Esophagus squamous epithelium (tissue), 5 donors: ENCODE results near the gene DEDD. TPM values are rescaled to one million over a fixed set of nuclear protein-coding genes. Genes with fewer than 3 reads are reported as not detected.

ENCODE experiments used
- DNase-seq: peaks from one replicate; lab custom pipeline; 2025; lab: John Stamatoyannopoulos, UW
- H3K27ac ChIP-seq, 4 donors: fragments of 200-600 bp; sonication (generic); one replicate each; pipeline ENCODE4 v1.5.1; 2016 to 2019; ENCODE audit warnings: mild to moderate bottlenecking in 1 of 4
- H3K27me3 ChIP-seq, 4 donors: fragments of 200-600 bp; sonication (generic); 1 replicate in 3 of 4; 2 replicates in 1 of 4; pipeline versions ENCODE4 v1.5.1 to v1.6.0; 2017 to 2021; ENCODE audit warnings: antibody characterized with exemption in 1 of 4
- H3K36me3 ChIP-seq, 3 donors: fragments of 200-600 bp; sonication (generic); one replicate each; pipeline ENCODE4 v1.5.1; 2016 to 2019
- H3K4me1 ChIP-seq, 3 donors: fragments of 200-600 bp; sonication (generic); one replicate each; pipeline ENCODE4 v1.5.1; 2017 to 2019
- H3K4me3 ChIP-seq, 4 donors: fragments of 200-600 bp; sonication (generic); 1 replicate in 3 of 4; 2 replicates in 1 of 4; pipeline ENCODE4 v1.5.1; 2016 to 2019; ENCODE audit warnings: mild to moderate bottlenecking in 2 of 4, moderate library complexity in 1 of 4
- H3K9me3 ChIP-seq, 3 donors: fragments of 200-600 bp; sonication (generic); one replicate each; pipeline ENCODE4 v1.5.1; 2016 to 2019
- POLR2A ChIP-seq, 4 donors: fragments of 450-650 bp; IDR thresholded peaks; one replicate each; pipeline ENCODE4 v1.6.1; 2017; ENCODE audit warnings: antibody characterized with exemption in 4 of 4, mild to moderate bottlenecking in 4 of 4, moderate library complexity in 3 of 4
- WGBS, 2 donors: methylation state at CpG; one replicate each; pipeline ENCODE4 v1.1.5; 2018; 5-methylcytosine and 5-hydroxymethylcytosine counted together
- intact Hi-C: fragments of 100-400 bp; cut with DNase I; formaldehyde crosslinking; loops from one replicate; pipeline ENCODE4 v1.15.0; 2022
- total RNA-seq, 4 donors: library from RNA; depleted of rRNA; stranded (reverse); fragments of >200 nt; gene quantifications; one replicate each; pipeline ENCODE4 v1.1.0, GENCODE V29; 2016
- TF ChIP-seq, protein P1 (sequence below), 6 experiments: fragments of 450-650 bp in 4 of 6; fragments of 200-600 bp in 2 of 6; sonication (generic) in 2 of 6; IDR thresholded peaks; one replicate each; pipeline ENCODE4 v1.5.1; 2016 to 2019; ENCODE audit warnings: antibody characterized with exemption in 6 of 6, mild to moderate bottlenecking in 4 of 6, moderate library complexity in 4 of 6
- donor health status: DM: yes; HTN: yes; CAD: no.

The DEDD gene
- total RNA-seq, 4 donors from 2014 or later, result 16.6 to 32.8 (median 27.2) TPM

GRCh38 chr1:161082483-161082882 is 50.0 kb downstream of the DEDD start:
- intact Hi-C loops, result no loop called here
- Histone ChIP-seq H3K27ac (peak overlapping the region; percentile 89 to 97 (median 94)), H3K9me3 (no peaks in the 10 kb centered on the region), H3K36me3 (peaks cover 0 to 26% (median under 1%) of the 10 kb centered on the region in 3 donors), H3K27me3 (peaks cover 0 to 7% (median 0%) of the 10 kb centered on the region in 4 donors), H3K4me1 (peaks cover 33 to 90% (median 34%) of the 10 kb centered on the region in 3 donors), H3K4me3 (peak overlapping the region in 3 of 4 donors; percentile 22 to 64 (median 28))
- TF ChIP-seq POLR2A (IDR thresholded peaks at IDR 0.05), result no peak
- TF ChIP-seq, protein P1, sequence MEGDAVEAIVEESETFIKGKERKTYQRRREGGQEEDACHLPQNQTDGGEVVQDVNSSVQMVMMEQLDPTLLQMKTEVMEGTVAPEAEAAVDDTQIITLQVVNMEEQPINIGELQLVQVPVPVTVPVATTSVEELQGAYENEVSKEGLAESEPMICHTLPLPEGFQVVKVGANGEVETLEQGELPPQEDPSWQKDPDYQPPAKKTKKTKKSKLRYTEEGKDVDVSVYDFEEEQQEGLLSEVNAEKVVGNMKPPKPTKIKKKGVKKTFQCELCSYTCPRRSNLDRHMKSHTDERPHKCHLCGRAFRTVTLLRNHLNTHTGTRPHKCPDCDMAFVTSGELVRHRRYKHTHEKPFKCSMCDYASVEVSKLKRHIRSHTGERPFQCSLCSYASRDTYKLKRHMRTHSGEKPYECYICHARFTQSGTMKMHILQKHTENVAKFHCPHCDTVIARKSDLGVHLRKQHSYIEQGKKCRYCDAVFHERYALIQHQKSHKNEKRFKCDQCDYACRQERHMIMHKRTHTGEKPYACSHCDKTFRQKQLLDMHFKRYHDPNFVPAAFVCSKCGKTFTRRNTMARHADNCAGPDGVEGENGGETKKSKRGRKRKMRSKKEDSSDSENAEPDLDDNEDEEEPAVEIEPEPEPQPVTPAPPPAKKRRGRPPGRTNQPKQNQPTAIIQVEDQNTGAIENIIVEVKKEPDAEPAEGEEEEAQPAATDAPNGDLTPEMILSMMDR (IDR thresholded peaks at IDR 0.05), result no peak
- 39 to 53% methylated on average over 2 of the region's 2 CpGs for WGBS, 2 donors
- no peak for DNase-seq

GRCh38 chr1:161081519-161081918 is 50.9 kb downstream of the DEDD start:
- intact Hi-C loops, result no loop called here
- H3K36me3 ChIP-seq, result peaks cover 0 to 35% (median 5%) of the 10 kb centered on the region in 3 donors
- DNase-seq, result no peak
- TF ChIP-seq, protein P1 (IDR thresholded peaks at IDR 0.05), result no peak
- no peak for TF ChIP-seq POLR2A (IDR thresholded peaks at IDR 0.05)
- H3K4me1 ChIP-seq, result peaks cover 33 to 95% (median 34%) of the 10 kb centered on the region in 3 donors
- peak overlapping the region in 1 of 4 donors; percentile 64 for H3K4me3 ChIP-seq
- WGBS, 2 donors, result 66 to 70% methylated on average over 5 of the region's 5 CpGs
- H3K9me3 ChIP-seq, result no peaks in the 10 kb centered on the region
- peaks cover 0 to 7% (median 0%) of the 10 kb centered on the region in 4 donors for H3K27me3 ChIP-seq
- H3K27ac ChIP-seq, result peak overlapping the region; percentile 89 to 97 (median 94)

DNA sequence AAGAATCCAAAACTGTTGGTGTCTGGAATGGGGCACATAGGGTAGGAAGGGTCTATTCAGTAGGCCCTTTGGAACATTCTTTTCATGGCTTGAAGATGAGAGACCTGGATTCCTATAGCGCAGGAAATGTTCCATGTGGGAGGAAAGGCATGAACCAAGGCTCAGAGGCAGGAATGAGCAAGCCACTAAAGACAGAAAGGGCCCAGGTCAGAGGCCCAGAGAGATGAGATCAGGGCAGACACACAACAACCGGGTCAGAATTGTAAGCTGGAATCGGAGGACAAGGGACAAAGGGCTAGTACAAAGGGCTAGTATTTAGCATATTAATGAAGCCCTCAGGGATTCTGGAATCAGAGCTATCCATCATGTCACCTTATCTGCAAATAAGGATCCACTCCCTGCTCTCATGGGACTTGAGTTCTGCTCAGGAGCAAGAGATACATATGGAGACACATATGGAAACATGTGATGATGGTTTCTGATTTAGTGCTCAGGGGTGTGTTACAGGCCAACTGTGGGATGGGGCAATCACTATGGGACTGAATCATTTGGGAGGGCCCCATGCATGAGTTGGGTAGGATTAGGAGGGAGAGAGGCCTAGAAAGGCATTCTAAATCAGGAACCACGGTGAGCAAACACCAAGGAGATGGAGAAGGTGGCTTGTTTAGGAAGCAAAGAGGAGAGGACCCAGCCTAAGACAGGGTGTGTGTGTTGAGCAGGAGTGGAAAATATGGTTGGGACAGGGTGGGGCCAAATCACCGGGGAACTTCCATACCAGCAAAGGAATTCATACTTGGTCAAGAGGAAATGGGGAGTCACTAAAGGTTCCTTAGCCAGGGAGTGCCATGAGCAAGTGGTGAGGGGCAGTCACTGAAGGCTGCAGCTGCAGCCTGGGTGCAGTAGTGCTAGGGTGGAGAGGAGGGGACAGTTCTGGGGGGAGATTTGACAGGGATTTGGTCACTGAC is 51.7 kb downstream of the DEDD start:
- no peak for TF ChIP-seq POLR2A (IDR thresholded peaks at IDR 0.05)
- TF ChIP-seq, protein P1 (IDR thresholded peaks at IDR 0.05), result no peak
- peaks cover 0 to 43% (median 5%) of the 10 kb centered on the region in 3 donors for H3K36me3 ChIP-seq
- intact Hi-C loops, result no loop called here
- no peak for DNase-seq
- H3K27me3 ChIP-seq, result peaks cover 0 to 7% (median 0%) of the 10 kb centered on the region in 4 donors
- peaks cover 33 to 95% (median 34%) of the 10 kb centered on the region in 3 donors for H3K4me1 ChIP-seq
- no peaks in the 10 kb centered on the region for H3K9me3 ChIP-seq
- H3K4me3 ChIP-seq, result no peak overlapping the region
- H3K27ac ChIP-seq, result peak overlapping the region; percentile 89 to 97 (median 94)
- WGBS, 2 donors, result 69 to 71% methylated on average over 5 of the region's 5 CpGs

DNA sequence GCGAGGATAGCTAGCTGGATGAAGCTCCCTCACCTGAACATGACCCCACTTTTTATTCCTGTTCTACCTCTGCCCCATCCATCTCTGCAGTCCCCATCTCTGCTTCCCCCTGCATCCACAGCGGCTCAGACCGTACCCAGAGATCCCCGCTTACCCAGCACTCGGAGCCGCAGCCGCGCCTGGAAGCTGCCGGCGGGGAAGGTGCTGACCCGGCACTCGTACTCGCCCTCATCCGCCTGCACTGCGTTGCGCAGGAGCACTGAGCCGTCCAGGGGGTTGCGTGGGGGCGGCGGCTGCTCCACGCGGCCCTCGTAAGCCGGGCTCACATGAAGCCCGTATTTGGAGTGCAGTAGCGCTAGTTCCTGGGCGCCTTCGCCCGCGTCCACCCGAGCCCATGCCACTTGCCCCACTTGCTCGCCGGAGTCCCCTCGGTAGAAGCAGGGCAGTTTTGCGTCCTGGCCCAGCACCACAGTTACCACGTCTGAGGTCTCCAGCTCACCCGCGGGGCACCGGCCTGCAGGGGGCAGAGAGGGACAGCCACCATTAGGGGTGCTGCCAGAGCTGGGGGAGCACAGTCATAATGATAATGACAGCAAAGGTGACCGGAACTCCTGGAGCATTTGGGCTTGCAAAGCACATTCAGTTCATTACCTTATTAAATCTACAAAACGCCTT is 52.9 kb downstream of the DEDD start:
- 55 to 61% methylated on average over 6 to 18 of the region's 41 CpGs for whole genome bisulfite sequencing, 2 donors
- H3K27me3 ChIP-seq, result peaks cover 0 to 7% (median 0%) of the 10 kb centered on the region in 4 donors
- peak overlapping the region; percentile 30 to 97 (median 94) for H3K27ac ChIP-seq
- H3K36me3 ChIP-seq, result peaks cover 0 to 45% (median 5%) of the 10 kb centered on the region in 3 donors
- H3K4me3 ChIP-seq, result no peak overlapping the region
- TF ChIP-seq POLR2A (IDR thresholded peaks at IDR 0.05), result no peak
- TF ChIP-seq, protein P1 (IDR thresholded peaks at IDR 0.05), result no peak
- peaks cover 28 to 95% (median 34%) of the 10 kb centered on the region in 3 donors for H3K4me1 ChIP-seq
- no peaks in the 10 kb centered on the region for H3K9me3 ChIP-seq
- intact Hi-C loops, result no loop called here
- no peak for DNase-seq
